ENCODE results near the gene SCGB1D4.

Gene SCGB1D4

GRCh38 chr11:62273789-62274275 lies 25.0 kb downstream of the SCGB1D4 start:
- DNase-seq (ENCODE audit: low spot score), result no peak

DNA sequence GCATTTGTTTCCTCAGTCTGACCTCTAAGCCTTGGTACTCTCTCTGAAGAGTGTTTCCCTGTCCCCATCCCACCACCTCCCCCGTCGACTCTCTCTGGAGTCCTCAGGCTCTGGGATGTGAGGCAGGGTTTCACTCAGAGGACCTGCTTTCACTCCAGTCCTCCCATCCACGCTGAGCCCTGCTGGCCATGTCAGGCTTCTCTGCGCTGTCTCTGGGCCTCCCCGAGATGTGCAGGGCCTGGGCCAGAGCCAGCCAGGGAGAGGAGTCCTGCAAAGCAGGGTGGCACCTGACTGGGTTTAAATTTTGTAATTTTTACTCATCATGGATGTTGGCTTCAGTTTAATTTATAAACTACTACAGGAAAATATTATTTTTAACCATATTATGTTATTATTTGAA lies 25.6 kb downstream of the SCGB1D4 start:
- no peak for DNase-seq (ENCODE audit: low spot score)

GRCh38 chr11:62269654-62270278 lies 29.1 kb downstream of the SCGB1D4 start, which contains the start of gene SCGB2A2:
Gene SCGB2A2, plus strand, starts transcription at chr11:62270158. Its CDS starts 59 bp downstream, at chr11:62270217.
- no peak for DNase-seq (ENCODE audit: low spot score)

DNA sequence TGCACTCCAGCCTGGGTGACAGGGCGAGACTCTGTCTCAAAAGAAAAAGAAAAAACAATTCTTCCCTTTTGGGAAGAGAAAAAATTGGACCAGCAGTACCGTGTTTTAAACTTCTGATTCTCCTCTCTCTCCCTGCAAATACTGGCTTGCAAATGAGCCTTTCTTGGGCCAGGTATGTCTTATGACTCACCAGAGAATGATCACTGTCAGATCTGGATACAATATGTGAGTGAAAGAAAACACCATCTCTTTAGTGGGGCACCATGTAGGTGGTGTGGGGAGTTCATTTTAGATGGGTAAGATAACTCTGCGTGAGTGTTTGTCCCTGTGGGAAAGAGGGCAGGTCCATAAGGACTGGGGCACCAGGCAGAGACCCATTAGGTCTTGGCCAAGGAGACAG lies 31.3 kb downstream of the SCGB1D4 start:
- DNase-seq (ENCODE audit: low spot score), result no peak

- DNase-seq (ENCODE audit: low spot score), result no peak
Measured at GRCh38 chr11:62267050-62267449, 31.8 kb downstream of the SCGB1D4 start.

GRCh38 chr11:62266558-62266957 lies 32.3 kb downstream of the SCGB1D4 start:
- DNase-seq (ENCODE audit: low spot score), result no peak

- DNase-seq (ENCODE audit: low spot score), result no peak
Measured at GRCh38 chr11:62264004-62264403, 34.9 kb downstream of the SCGB1D4 start.

DNA sequence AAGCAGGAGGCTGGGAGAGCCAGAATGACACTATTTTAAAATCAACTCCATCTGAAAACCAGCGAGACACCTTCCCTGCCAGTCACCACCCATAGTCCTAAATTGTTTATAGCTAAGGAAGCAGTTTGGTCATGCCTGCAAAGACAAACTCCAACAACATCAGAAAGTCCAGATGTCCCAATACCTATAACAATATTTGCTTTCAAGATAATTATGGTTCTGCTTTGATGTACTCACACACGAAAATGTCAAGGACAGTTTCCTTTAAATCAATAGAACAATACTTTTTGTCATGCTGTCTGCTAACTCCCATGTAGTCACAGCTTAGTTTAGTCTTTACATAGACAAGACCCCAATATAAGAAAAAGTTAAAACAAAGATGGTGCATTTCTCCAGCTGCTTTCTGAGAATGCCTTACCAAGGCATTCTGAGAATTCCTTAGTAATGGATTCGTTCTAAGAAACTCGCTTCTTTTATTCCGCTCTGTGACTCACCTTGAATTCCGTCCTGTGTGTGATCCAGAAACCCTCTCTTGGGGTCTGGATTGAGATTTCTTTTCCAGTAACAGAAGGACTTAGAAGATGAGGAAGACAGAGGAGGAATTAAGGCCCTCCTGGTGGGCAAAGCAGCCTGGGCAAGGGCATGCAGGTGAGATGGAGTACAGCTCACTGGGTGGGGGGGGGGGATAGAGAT lies 38.5 kb downstream of the SCGB1D4 start:
- no peak for DNase-seq (ENCODE audit: low spot score)

GRCh38 chr11:62256281-62256680 lies 42.6 kb downstream of the SCGB1D4 start:
- DNase-seq (ENCODE audit: low spot score), result no peak

- DNase-seq (ENCODE audit: low spot score), result no peak
Measured at GRCh38 chr11:62253999-62254542, 44.8 kb downstream of the SCGB1D4 start.

DNA sequence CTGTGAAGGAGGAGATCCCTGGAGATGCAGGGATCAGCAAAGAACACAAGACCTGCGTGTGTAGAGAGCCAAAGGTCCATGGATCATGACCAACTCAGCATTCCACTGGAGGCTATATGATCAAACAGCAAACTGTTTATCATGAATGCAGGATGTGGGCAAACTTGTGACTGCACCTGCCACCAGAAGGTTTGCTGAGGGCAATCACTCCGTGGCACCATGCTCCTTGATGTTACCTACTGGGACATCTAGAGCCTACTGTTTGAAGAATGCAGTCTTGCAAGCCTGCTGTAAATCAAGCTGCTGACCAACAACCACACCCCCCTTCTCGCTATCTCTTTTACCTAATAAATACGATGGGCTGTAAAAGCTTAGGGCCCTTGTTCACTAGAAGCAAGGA lies 47.2 kb downstream of the SCGB1D4 start:
- DNase-seq (ENCODE audit: low spot score), result no peak

Data from COLO829 (cell line).